GM12865 (cell line): ENCODE results near the gene TBCD.
A peak's percentile ranks its signal among the peaks of the same experiment; 100 is the strongest.

Source experiments
- DNase-seq: peaks from one replicate; pipeline ENCODE4 v3.0.0; 2010; ENCODE audit warnings: low read depth
- H3K4me3 ChIP-seq: 2 replicates; pipeline ENCODE4 v1.5.1; 2011; ENCODE audit warnings: mild to moderate bottlenecking, low read depth, low read length, control low read depth
- TF ChIP-seq, protein P1 (sequence below): IDR thresholded peaks from 2 replicates; pipeline ENCODE4 v1.5.1; 2011; ENCODE audit warnings: low read length, control low read depth, low read depth, inconsistent platforms; ENCODE audit not compliant: insufficient read depth; ENCODE audit errors: missing control alignments

Gene TBCD

DNA sequence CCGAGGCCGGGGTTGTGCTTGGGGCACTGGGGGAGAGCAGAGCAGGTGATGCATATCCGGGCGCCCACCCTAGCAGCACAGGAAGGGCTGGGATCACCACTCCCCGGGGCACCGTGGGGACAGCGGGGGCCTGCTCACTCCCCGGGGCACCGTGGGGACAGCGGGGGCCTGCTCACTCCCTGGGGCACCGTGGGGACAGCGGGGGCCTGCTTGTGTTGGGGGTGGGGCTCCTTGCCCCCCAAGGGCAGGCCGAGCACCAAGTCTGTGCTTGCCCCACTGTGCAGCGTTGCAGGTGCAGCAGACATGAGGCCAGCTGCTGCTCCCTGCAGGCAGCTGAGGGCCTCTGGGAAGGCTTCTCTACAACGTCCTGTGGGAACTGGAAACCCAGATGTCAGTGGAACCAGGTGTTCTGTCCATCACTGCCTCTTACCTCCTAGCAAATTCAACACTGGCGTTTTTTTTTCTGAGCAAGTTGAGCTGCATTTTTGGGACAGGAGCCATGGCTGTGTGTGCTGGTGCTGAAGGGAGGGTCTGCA lies 112.9 kb downstream of the TBCD start:
- TF ChIP-seq, protein P1, sequence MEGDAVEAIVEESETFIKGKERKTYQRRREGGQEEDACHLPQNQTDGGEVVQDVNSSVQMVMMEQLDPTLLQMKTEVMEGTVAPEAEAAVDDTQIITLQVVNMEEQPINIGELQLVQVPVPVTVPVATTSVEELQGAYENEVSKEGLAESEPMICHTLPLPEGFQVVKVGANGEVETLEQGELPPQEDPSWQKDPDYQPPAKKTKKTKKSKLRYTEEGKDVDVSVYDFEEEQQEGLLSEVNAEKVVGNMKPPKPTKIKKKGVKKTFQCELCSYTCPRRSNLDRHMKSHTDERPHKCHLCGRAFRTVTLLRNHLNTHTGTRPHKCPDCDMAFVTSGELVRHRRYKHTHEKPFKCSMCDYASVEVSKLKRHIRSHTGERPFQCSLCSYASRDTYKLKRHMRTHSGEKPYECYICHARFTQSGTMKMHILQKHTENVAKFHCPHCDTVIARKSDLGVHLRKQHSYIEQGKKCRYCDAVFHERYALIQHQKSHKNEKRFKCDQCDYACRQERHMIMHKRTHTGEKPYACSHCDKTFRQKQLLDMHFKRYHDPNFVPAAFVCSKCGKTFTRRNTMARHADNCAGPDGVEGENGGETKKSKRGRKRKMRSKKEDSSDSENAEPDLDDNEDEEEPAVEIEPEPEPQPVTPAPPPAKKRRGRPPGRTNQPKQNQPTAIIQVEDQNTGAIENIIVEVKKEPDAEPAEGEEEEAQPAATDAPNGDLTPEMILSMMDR: no peak
- peak overlapping the region; percentile 64 for H3K4me3 ChIP-seq
- peak; percentile 67 for DNase-seq

DNA sequence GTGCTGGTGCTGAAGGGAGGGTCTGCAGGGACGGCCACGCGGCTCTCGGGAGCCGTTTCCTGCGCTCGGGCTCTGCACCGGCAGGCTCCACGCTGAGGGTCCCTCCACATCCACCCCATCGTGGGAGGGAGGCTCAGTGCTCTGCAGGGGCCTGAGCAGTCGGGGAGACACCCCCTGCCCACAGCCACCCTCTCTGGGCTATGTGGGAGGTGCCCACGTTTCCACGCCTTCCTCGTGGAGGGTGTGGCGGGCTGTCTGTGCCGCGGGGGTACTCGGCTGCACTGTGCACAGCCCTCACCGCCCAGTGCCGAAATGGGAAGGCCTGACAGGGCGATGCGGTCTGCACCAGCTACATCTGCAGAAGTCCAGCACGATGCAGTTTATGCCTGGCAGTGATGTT lies 113.4 kb downstream of the TBCD start:
- peak overlapping the region; percentile 64 for H3K4me3 ChIP-seq
- TF ChIP-seq, protein P1: no peak

DNA sequence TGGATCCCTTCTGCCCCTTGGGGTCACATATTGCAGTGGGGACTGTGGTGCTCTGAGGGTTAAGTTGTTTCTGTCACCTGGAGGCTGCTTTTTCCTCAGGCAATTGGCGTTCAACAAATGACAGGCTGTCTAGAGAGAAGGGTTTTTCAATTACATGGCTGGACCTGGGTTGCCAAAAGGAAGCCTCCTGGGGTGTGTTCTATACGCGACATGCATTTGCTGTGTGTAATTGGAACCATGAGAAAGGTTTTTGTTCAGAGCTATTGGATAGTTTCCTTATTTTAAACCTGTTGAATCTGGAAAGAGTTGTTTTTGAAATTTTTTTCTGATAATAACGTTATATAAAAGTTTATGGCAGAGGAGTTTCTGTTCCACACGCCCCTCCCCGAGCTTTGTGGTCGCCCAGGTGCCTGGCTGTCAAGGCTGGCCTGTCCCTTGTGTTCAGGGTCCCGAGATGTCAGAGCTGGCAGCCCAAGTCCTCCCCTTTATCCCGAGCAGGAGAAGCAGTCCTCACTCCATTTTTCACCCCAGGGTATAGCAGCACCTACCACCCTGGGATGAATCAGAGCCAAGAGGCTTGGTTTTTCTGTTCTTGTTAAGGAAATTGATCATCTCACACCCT lies 114.0 kb downstream of the TBCD start:
- TF ChIP-seq, protein P1: no peak
- H3K4me3 ChIP-seq: no peak overlapping the region; the same call in 1 of the 2 replicates

More for the DNA sequence above, 113.4 kb downstream of the TBCD start:
- no peak for DNase-seq

DNA sequence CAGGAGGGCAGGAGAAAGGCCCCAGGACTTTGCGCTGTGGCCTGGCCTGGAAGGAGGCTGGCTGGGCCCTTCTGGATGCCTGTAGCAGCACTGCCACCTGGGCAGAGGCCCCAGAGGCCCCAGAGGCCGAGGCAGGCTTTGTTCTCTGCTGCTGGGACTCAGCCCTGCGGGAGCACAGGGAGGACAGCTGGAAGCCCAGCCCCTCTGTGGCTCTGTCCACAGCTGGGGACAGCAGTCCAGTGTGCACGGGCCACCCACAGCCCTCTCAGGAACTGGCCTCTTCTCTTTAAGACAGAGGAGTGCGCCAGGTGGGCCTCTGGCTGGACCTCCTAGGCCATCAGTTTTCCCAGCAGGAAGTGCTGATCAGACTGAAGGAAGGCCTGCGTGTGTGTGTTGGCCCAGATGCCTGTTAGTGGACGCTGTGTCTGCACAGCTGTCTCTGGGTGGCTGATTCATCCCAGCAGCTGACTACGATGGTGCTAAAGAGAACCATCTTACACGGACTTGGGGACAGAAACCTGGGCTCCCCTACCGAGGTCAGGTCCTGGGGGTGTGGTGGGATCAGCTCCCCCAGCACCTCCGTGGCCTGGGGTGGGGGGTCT lies 114.8 kb downstream of the TBCD start:
- no peak for DNase-seq

More for the DNA sequence above, 114.0 kb downstream of the TBCD start:
- DNase-seq: no peak

DNA sequence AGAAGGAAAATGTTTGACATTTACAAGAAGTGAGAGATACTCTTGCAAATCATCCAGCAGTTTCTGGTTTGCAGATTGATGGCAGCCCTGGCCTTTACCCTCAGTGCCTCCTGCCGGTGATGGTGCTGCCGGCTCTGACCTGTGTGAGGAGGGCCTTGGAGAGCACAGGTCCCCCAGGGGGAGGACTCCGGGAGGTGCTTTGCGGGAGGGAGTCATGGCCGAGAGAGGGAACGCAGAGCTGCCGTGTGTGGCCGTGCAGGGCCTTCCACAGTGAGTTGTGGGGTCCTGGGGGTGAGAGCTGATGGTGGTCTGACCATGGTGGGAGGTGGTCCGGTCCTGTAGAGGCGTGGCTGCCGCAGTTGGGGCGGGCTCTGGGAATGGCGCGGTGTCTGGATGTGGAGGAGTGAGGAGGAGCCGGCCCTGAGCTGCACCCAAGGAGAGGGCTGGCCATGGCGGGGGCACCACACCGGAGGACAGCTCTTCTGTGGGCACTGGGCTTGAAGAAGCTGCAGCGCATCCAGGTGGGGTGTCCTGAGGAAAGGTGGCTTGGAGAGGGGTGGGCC lies 116.0 kb downstream of the TBCD start:
- no peak overlapping the region for H3K4me3 ChIP-seq
- TF ChIP-seq, protein P1: no peak
- no peak for DNase-seq

More for the DNA sequence above, 114.8 kb downstream of the TBCD start:
- no peak overlapping the region for H3K4me3 ChIP-seq
- TF ChIP-seq, protein P1: no peak

DNA sequence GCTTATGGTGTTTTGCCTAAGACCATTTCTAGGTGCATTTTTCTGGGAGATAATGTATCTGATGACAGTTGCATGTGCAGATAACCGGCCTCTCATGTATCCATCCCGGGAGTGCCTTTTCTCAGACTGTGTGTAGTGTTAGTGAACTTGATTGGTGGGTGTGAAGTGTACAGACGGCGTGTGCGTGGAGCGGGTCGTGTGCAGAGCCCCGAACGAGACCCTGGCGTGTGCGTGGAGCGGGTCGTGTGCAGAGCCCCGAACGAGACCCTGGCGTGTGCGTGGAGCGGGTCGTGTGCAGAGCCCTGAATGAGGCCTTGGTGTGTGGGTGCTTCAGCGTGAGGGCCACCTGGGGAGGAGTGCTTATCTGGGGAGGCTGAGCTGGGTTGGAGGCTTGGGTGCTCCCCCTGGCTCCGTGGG lies 116.9 kb downstream of the TBCD start:
- TF ChIP-seq, protein P1: no peak
- no peak for DNase-seq
- H3K4me3 ChIP-seq: no peak overlapping the region
